PC-9 (cell line): ENCODE measurements around the gene OPN1SW. TPM values are rescaled to one million over a fixed set of nuclear protein-coding genes. Genes with fewer than 3 reads are reported as not detected.

ENCODE experiments used
- BruUV-seq: library from RNA; stranded (reverse); fragments of 400-500 nt; replicated peaks from 2 replicates; lab custom pipeline; 2021; lab: Mats Ljungman, UMichigan
- CTCF ChIA-PET: fragments of 300-600 bp; sonication (Branson Sonifier 250); formaldehyde crosslinking; loops from one replicate; lab custom pipeline; 2022; ENCODE audit warnings: antibody characterized with exemption; lab: Charles Lee
- POLR2A ChIA-PET: fragments of 300-600 bp; sonication (Branson Sonifier 250); formaldehyde crosslinking; loops from one replicate; lab custom pipeline; 2022; ENCODE audit warnings: antibody characterized with exemption; ENCODE audit not compliant: unreplicated experiment; lab: Charles Lee
- DNase-seq, 2 experiments: peaks; one replicate each; pipeline versions ENCODE4 v3.0.0 to v3.0.0-alpha.2; 2015 to 2022; ENCODE audit warnings: mixed read lengths in 1 of 2
- H2AFZ ChIP-seq: fragments of 200-600 bp; sonication (generic); 2 replicates; pipeline ENCODE4 v1.8.1; 2017; ENCODE audit warnings: antibody characterized with exemption
- H3F3A ChIP-seq: fragments of 200-600 bp; sonication (generic); 2 replicates; pipeline ENCODE4 v1.8.1; 2017; ENCODE audit warnings: antibody characterized with exemption, mild to moderate bottlenecking, low read depth; ENCODE audit not compliant: insufficient read depth
- H3K27ac ChIP-seq: fragments of 200-600 bp; sonication (generic); 2 replicates; pipeline ENCODE4 v1.6.1; 2016; ENCODE audit warnings: mixed run types
- H3K27me3 ChIP-seq: fragments of 200-600 bp; sonication (generic); 2 replicates; pipeline ENCODE4 v1.6.1; 2016; ENCODE audit warnings: low read depth, mixed run types; ENCODE audit not compliant: insufficient read depth
- H3K36me3 ChIP-seq: fragments of 200-600 bp; sonication (generic); 2 replicates; pipeline ENCODE4 v1.6.1; 2016; ENCODE audit warnings: low read depth, mixed run types
- H3K4me1 ChIP-seq: fragments of 200-600 bp; sonication (generic); replicated peaks from 2 replicates; pipeline ENCODE4 v1.6.1; 2016; ENCODE audit warnings: mixed run types; ENCODE audit not compliant: insufficient read depth
- H3K4me2 ChIP-seq: fragments of 200-600 bp; sonication (generic); 2 replicates; pipeline ENCODE4 v1.6.1; 2017; ENCODE audit warnings: mixed run types
- H3K4me3 ChIP-seq: fragments of 200-600 bp; sonication (generic); 2 replicates; pipeline ENCODE4 v1.6.1; 2016; ENCODE audit warnings: mixed run types
- H3K79me2 ChIP-seq: fragments of 200-600 bp; sonication (generic); 2 replicates; pipeline ENCODE4 v1.6.1; 2017; ENCODE audit warnings: low read depth, mixed run types
- H3K9me2 ChIP-seq: fragments of 200-600 bp; sonication (generic); 2 replicates; pipeline ENCODE4 v1.8.1; 2017; ENCODE audit warnings: mild to moderate bottlenecking; ENCODE audit not compliant: insufficient read depth
- H3K9me3 ChIP-seq: fragments of 200-600 bp; sonication (generic); 2 replicates; pipeline ENCODE4 v1.8.1; 2016; ENCODE audit warnings: low read depth; ENCODE audit not compliant: insufficient read depth
- H4K20me1 ChIP-seq: fragments of 200-600 bp; sonication (generic); 2 replicates; pipeline ENCODE4 v1.8.1; 2017; ENCODE audit not compliant: insufficient read depth
- EZH2 ChIP-seq: fragments of 200-600 bp; sonication (generic); IDR thresholded peaks from 2 replicates; pipeline ENCODE4 v1.8.0; 2017; ENCODE audit warnings: antibody characterized with exemption, low read depth
- intact Hi-C: fragments of 100-400 bp; cut with micrococcal nuclease; formaldehyde crosslinking; loops from one replicate; pipeline ENCODE4 v1.10.0; 2022; ENCODE audit not compliant: unreplicated experiment
- total RNA-seq: library from RNA; stranded (reverse); gene quantifications from 2 replicates; pipeline ENCODE4 v1.2.3, GENCODE V29; 2021
- TF ChIP-seq, protein P1 (sequence below): fragments of 200-600 bp; sonication (generic); conservative IDR thresholded peaks from 2 replicates; pipeline ENCODE4 v1.6.1; 2017; ENCODE audit warnings: mixed run types, antibody characterized with exemption, mild to moderate bottlenecking, moderate library complexity

Gene OPN1SW
- total RNA-seq, 1 experiment from 2014 or later, result not detected

DNA sequence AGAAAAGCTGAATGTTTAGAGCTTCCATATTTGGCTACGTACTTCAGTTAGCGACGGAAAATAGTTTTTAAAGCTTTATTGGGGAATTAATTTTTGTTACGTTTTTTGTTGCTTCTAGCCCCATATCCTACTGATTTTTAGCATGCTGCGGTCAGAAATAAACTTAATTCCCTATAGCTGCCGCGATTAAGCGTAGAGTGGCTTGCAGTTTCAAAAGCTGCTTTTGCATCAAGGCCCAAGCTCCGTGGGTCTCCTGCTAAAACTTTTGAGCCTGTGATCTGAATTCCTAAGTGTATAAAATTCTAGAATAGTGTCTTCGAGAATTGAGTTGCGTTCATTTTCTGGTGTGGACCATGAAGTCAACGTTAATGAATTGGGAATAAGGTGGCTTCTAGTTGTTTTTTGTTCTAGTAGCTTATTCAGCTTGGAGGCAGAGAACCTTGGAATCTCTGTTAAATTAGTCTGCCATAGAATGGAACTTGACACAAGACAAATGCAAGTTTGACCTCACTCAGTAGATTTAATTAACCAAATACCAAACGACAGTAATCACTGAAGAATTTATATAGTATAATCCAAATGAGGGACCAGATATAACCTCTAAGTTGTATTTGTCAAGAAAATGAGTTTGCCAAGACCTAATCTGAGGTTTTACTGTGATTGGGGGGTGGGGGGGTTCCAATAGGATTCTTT, 35.5 kb downstream of the OPN1SW start:
- POLR2A ChIA-PET, result interaction anchor here (0.6 to 0.7 kb wide), 5 partner anchors 14 to 681 kb away, joined by 4 to 9 read pairs (median 6); no protein-coding TSS in a partner anchor

DNA sequence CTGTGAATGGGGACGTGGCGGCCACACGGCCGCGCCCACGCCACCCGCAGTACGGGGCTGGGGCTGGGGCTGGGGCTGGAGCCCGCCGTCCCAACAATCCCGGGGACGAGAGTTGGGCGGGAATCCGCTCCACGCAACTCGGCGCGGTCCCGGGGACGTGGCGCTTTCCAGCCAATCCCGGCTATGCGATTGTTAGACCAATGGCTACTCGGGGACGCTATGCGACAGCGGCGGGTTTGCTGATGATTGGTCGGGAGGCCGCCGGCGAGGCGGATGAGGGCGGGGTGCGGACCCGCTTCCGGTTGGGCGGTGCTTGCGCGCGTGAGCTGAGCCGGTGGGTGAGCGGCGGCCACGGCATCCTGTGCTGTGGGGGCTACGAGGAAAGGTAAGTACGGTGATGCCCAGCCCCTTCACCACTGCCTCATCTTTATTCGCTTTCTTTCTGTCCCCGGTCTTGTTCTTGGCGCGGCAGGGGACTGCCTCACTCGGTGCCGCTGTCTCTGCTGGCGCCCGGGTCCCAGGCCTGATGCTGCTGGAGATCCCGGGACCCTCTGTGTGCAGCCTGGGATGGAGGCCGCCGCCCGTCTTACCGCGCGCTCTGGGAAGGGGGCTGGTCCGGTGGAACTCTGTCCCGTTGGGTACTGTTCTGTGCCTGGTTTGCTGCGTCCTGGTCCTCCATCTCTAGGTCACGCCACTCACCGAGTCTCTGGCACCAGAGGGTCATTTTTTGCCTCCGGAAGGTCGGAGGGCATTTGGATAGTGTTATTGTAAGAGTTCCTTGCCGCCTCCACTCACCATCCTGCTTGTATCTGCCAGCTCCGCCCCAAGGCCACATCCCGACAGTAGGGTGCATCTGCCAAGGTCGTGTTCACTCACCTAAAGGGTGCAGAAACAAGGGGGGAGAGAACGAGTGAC, 36.3 kb downstream of the OPN1SW start, which contains the start of gene CALU:
CALU (plus strand) TSS at position 312 of the 915 bp plus-strand sequence. CDS start 9,225 bp downstream, outside the sequence.
- Histone ChIP-seq H3K4me1 (peaks cover 41% of the 10 kb centered on the region), H3F3A (peaks cover 16% of the 10 kb centered on the region), H3K36me3 (peaks cover 16% of the 10 kb centered on the region; the same call in 1 of the 2 replicates), H3K4me3 (peak within 1 kb of the TSS; percentile 83), H2AFZ (peak within 1 kb of the TSS; percentile 86), H3K4me2 (peak within 1 kb of the TSS; percentile 100), H4K20me1 (peaks cover 41% of the 10 kb centered on the region), H3K9me3 (no peaks in the 10 kb centered on the region), H3K27me3 (no peaks in the 10 kb centered on the region), H3K9me2 (no peaks in the 10 kb centered on the region), H3K79me2 (peaks cover 51% of the 10 kb centered on the region), H3K27ac (peak within 1 kb of the TSS; percentile 81)
- ChIA-PET CTCF (interaction anchor here (1.0 to 1.4 kb wide), 3 partner anchors 14 to 263 kb away, joined by 4 to 11 read pairs (median 4); partner anchors contain the start of gene METTL2B), POLR2A (interaction anchor here (0.6 to 0.9 kb wide), 4 partner anchors 15 to 382 kb away, joined by 3 to 7 read pairs (median 6); partner anchors contain the start of gene ATP6V1F)
- TF ChIP-seq EZH2, result no peak
- TF ChIP-seq, protein P1, sequence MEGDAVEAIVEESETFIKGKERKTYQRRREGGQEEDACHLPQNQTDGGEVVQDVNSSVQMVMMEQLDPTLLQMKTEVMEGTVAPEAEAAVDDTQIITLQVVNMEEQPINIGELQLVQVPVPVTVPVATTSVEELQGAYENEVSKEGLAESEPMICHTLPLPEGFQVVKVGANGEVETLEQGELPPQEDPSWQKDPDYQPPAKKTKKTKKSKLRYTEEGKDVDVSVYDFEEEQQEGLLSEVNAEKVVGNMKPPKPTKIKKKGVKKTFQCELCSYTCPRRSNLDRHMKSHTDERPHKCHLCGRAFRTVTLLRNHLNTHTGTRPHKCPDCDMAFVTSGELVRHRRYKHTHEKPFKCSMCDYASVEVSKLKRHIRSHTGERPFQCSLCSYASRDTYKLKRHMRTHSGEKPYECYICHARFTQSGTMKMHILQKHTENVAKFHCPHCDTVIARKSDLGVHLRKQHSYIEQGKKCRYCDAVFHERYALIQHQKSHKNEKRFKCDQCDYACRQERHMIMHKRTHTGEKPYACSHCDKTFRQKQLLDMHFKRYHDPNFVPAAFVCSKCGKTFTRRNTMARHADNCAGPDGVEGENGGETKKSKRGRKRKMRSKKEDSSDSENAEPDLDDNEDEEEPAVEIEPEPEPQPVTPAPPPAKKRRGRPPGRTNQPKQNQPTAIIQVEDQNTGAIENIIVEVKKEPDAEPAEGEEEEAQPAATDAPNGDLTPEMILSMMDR, result no peak
- intact Hi-C loops, result loop anchor here (1.0 kb wide), 1 partner anchor 88 kb away; no protein-coding TSS in a partner anchor
- BruUV-seq, result no TSS peak
- DNase-seq, result peak; percentile 90 to 97

More for the DNA sequence above, 35.5 kb downstream of the OPN1SW start:
- DNase-seq, result no peak
- Histone ChIP-seq H3K79me2 (peaks cover 59% of the 10 kb centered on the region), H2AFZ (peak overlapping the region; percentile 86; the same call in 1 of the 2 replicates), H3K36me3 (peaks cover 16% of the 10 kb centered on the region; the same call in 1 of the 2 replicates), H3K9me2 (no peaks in the 10 kb centered on the region), H3K4me2 (peak overlapping the region; percentile 100), H4K20me1 (peaks cover 49% of the 10 kb centered on the region), H3K4me1 (peaks cover 41% of the 10 kb centered on the region), H3K27ac (peak overlapping the region; percentile 81), H3K9me3 (no peaks in the 10 kb centered on the region), H3F3A (peaks cover 16% of the 10 kb centered on the region), H3K27me3 (no peaks in the 10 kb centered on the region), H3K4me3 (peak overlapping the region; percentile 83)
- CTCF ChIA-PET, result interaction anchor here (0.6 to 1.0 kb wide), 4 partner anchors 15 to 324 kb away, joined by 3 to 11 read pairs (median 4); no protein-coding TSS in a partner anchor
- TF ChIP-seq, protein P1, result no peak
- no peak for TF ChIP-seq EZH2
- intact Hi-C loops, result loop anchor here (1.0 kb wide), 1 partner anchor 87 kb away; no protein-coding TSS in a partner anchor
- TSS peak; percentile 47 for BruUV-seq
